ENCODE measurements around the gene ARFGEF3. TPM values are rescaled to one million over a fixed set of nuclear protein-coding genes. Genes with fewer than 3 reads are reported as not detected.

ARFGEF3 gene
- total and polyA plus RNA-seq, 2 donors (not counting 1 experiment from before 2014, with no cell fraction given): not detected

- intact Hi-C loops (cut with micrococcal nuclease): loop anchor here (5.0 kb wide), 1 partner anchor 572 kb away; no protein-coding TSS in a partner anchor
- DNase-seq (no peak), ATAC-seq (ENCODE audit: low read depth) (no peak)
- Histone ChIP-seq H3K9ac (ENCODE audit: low read length) (no peak overlapping the region), H3K4me3 (ENCODE audit: control extremely low read depth in 1 of 5, extremely low read depth in 1 of 5, insufficient read depth in 1 of 5, low read depth in 2 of 5, low read length in 4 of 5) (no peak overlapping the region), H3K27me3 (replicated peaks in 1 of 4; ENCODE audit: control extremely low read depth in 1 of 4, control insufficient read depth in 3 of 4, insufficient read depth in 4 of 4, low read length in 3 of 4) (peaks cover 0 to 14% (median 2%) of the 10 kb centered on the region in 4 experiments), H3K36me3 (replicated peaks in 1 of 2; ENCODE audit: control extremely low read depth in 1 of 2, control insufficient read depth in 1 of 2, extremely low read depth in 1 of 2, insufficient read depth in 2 of 2, low read length in 1 of 2) (no peaks in the 10 kb centered on the region), H2AFZ (ENCODE audit: insufficient read depth, low read depth, low read length, poor library complexity, severe bottlenecking) (no peak overlapping the region), H3K79me2 (ENCODE audit: control insufficient read depth, insufficient read depth, low read length) (no peaks in the 10 kb centered on the region), H3K9me3 (ENCODE audit: control extremely low read depth in 1 of 3, control insufficient read depth in 2 of 3, insufficient read depth in 1 of 3, low read length in 2 of 3) (no peaks in the 10 kb centered on the region), H4K20me1 (ENCODE audit: control insufficient read depth, insufficient read depth, low read length, poor library complexity, severe bottlenecking) (no peaks in the 10 kb centered on the region), H3K27ac (ENCODE audit: low read length in 2 of 2) (no peak overlapping the region), H3K4me2 (replicated peaks; ENCODE audit: low read depth, low read length, poor library complexity, severe bottlenecking) (no peak overlapping the region), H3K4me1 (ENCODE audit: control insufficient read depth in 2 of 2, insufficient read depth in 2 of 2, low read length in 2 of 2) (peaks cover 0 to 6% of the 10 kb centered on the region in 2 donors)
- CTCF ChIA-PET: interaction anchor here (1.3 to 1.5 kb wide), 2 partner anchors 401 to 403 kb away, joined by 3 read pairs; no protein-coding TSS in a partner anchor
- peaks cover 29% of the 10 kb centered on the region for H3K27me3 Mint-ChIP-seq
- H3K4me3 Mint-ChIP-seq: no peak overlapping the region
- TF ChIP-seq CTCF (IDR thresholded peaks at IDR 0.05) (no peak), EZH2 (IDR thresholded peaks at IDR 0.05; ENCODE audit: borderline replicate concordance, insufficient read depth, low read depth, low read length, poor library complexity, severe bottlenecking) (no peak)
- peaks cover 2% of the 10 kb centered on the region for H3K4me1 Mint-ChIP-seq
- H3K9me3 Mint-ChIP-seq (ENCODE audit: insufficient read depth): no peaks in the 10 kb centered on the region
- no peak overlapping the region for H3K27ac Mint-ChIP-seq
- POLR2A ChIA-PET: no interaction called here
Measured at GRCh38 chr6:138119976-138120375, 41.8 kb upstream of the ARFGEF3 start.

GRCh38 chr6:138124096-138124495, 37.6 kb upstream of the ARFGEF3 start:
- ChIA-PET POLR2A (no interaction called here), CTCF (interaction anchor here (3.1 kb wide), 1 partner anchor 8 kb away, joined by 30 read pairs; no protein-coding TSS in a partner anchor)
- Histone ChIP-seq H3K79me2 (ENCODE audit: control insufficient read depth, insufficient read depth, low read length) (no peaks in the 10 kb centered on the region), H3K4me2 (replicated peaks; ENCODE audit: low read depth, low read length, poor library complexity, severe bottlenecking) (no peak overlapping the region), H3K4me3 (ENCODE audit: control extremely low read depth in 1 of 5, extremely low read depth in 1 of 5, insufficient read depth in 1 of 5, low read depth in 2 of 5, low read length in 4 of 5) (no peak overlapping the region), H4K20me1 (ENCODE audit: control insufficient read depth, insufficient read depth, low read length, poor library complexity, severe bottlenecking) (no peaks in the 10 kb centered on the region), H3K9me3 (ENCODE audit: control extremely low read depth in 1 of 3, control insufficient read depth in 2 of 3, insufficient read depth in 1 of 3, low read length in 2 of 3) (no peaks in the 10 kb centered on the region), H3K9ac (ENCODE audit: low read length) (no peak overlapping the region), H3K36me3 (replicated peaks in 1 of 2; ENCODE audit: control extremely low read depth in 1 of 2, control insufficient read depth in 1 of 2, extremely low read depth in 1 of 2, insufficient read depth in 2 of 2, low read length in 1 of 2) (no peaks in the 10 kb centered on the region), H2AFZ (ENCODE audit: insufficient read depth, low read depth, low read length, poor library complexity, severe bottlenecking) (no peak overlapping the region), H3K27ac (ENCODE audit: low read length in 2 of 2) (no peak overlapping the region), H3K27me3 (replicated peaks in 1 of 4; ENCODE audit: control extremely low read depth in 1 of 4, control insufficient read depth in 3 of 4, insufficient read depth in 4 of 4, low read length in 3 of 4) (peaks cover 0 to 14% (median 2%) of the 10 kb centered on the region in 4 experiments), H3K4me1 (ENCODE audit: control insufficient read depth in 2 of 2, insufficient read depth in 2 of 2, low read length in 2 of 2) (no peaks in the 10 kb centered on the region)
- no peak for DNase-seq
- no peak for ATAC-seq (ENCODE audit: low read depth)
- Mint-ChIP-seq H3K27me3 (peaks cover 23% of the 10 kb centered on the region), H3K9me3 (ENCODE audit: insufficient read depth) (no peaks in the 10 kb centered on the region), H3K4me3 (no peak overlapping the region), H3K27ac (no peak overlapping the region), H3K4me1 (no peaks in the 10 kb centered on the region)
- no CpG with 5 or more reads among the region's 4 CpGs for WGBS (ENCODE audit: insufficient coverage)
- intact Hi-C loops (cut with micrococcal nuclease): no loop called here
- TF ChIP-seq CTCF (IDR thresholded peaks at IDR 0.05) (no peak), EZH2 (IDR thresholded peaks at IDR 0.05; ENCODE audit: borderline replicate concordance, insufficient read depth, low read depth, low read length, poor library complexity, severe bottlenecking) (no peak)
